Measurements from ENCODE around the gene RABGAP1L.
"Not testable (repeated sequence)": the region's sequence is repeated elsewhere in the genome, so short reads cannot be mapped to it uniquely, and the experiment has no call there.

Gene RABGAP1L

GRCh38 chr1:174159252-174160108, at the start of gene RABGAP1L:
Gene RABGAP1L, plus strand, starts transcription at chr1:174159520.
- DNase-seq: peak; percentile 80

GRCh38 chr1:174110053-174110452, 49.3 kb upstream of the RABGAP1L start:
- DNase-seq: no peak

GRCh38 chr1:174112489-174113162, 46.7 kb upstream of the RABGAP1L start:
- no peak for DNase-seq

GRCh38 chr1:174114106-174114505, 45.2 kb upstream of the RABGAP1L start:
- DNase-seq: no peak

GRCh38 chr1:174114788-174115448, 44.4 kb upstream of the RABGAP1L start:
- peak; percentile 46 for DNase-seq

- DNase-seq: no peak
Observed at GRCh38 chr1:174116042-174116441, 43.3 kb upstream of the RABGAP1L start.

GRCh38 chr1:174118751-174119150, 40.6 kb upstream of the RABGAP1L start:
- DNase-seq: no peak

GRCh38 chr1:174122318-174122717, 37.0 kb upstream of the RABGAP1L start:
- DNase-seq: not testable (repeated sequence)

- no peak for DNase-seq
Observed at GRCh38 chr1:174123843-174124242, 35.5 kb upstream of the RABGAP1L start.

- DNase-seq: not testable (repeated sequence)
Observed at GRCh38 chr1:174127176-174127575, 32.1 kb upstream of the RABGAP1L start.

- no peak for DNase-seq
Observed at GRCh38 chr1:174131032-174131638, 28.2 kb upstream of the RABGAP1L start.

- no peak for DNase-seq
Observed at GRCh38 chr1:174134003-174134659, 25.2 kb upstream of the RABGAP1L start.

GRCh38 chr1:174135211-174135610, 24.1 kb upstream of the RABGAP1L start:
- no peak for DNase-seq

- DNase-seq: no peak
Observed at GRCh38 chr1:174136714-174137113, 22.6 kb upstream of the RABGAP1L start.

- no peak for DNase-seq
Observed at GRCh38 chr1:174142836-174143235, 16.5 kb upstream of the RABGAP1L start.

GRCh38 chr1:174143727-174144396, 15.5 kb upstream of the RABGAP1L start:
- not testable (repeated sequence) for DNase-seq

- DNase-seq: not testable (repeated sequence)
Observed at GRCh38 chr1:174144397-174144783, 14.9 kb upstream of the RABGAP1L start.

- DNase-seq: no peak
Observed at GRCh38 chr1:174149216-174149615, 10.1 kb upstream of the RABGAP1L start.

- no peak for DNase-seq
Observed at GRCh38 chr1:174150499-174150898, 8.8 kb upstream of the RABGAP1L start.

- no peak for DNase-seq
Observed at GRCh38 chr1:174152427-174152826, 6.9 kb upstream of the RABGAP1L start.

GRCh38 chr1:174153085-174153824, 6.1 kb upstream of the RABGAP1L start:
- no peak for DNase-seq

GRCh38 chr1:174153825-174154107, 5.6 kb upstream of the RABGAP1L start:
- no peak for DNase-seq
